ENCODE results near the gene MYH14. TPM values are rescaled to one million over a fixed set of nuclear protein-coding genes. Genes with fewer than 3 reads are reported as not detected.

The MYH14 gene
- total and polyA plus RNA-seq, 2 experiments from 2014 or later = 1.8 to 3.0 TPM

GRCh38 chr19:50281491-50281890 lies 78.1 kb downstream of the MYH14 start:
- Histone ChIP-seq H3K4me1 (ENCODE audit: low read depth) (no peaks in the 10 kb centered on the region), H3K9me3 (ENCODE audit: low read depth) (no peaks in the 10 kb centered on the region), H3K27me3 (no peaks in the 10 kb centered on the region), H3K36me3 (no peaks in the 10 kb centered on the region), H3K27ac (no peak overlapping the region), H3K4me3 (no peak overlapping the region)
- DNase-seq (ENCODE audit: low read depth in 1 of 2, low spot score in 1 of 2) = no peak
- TF ChIP-seq CTCF (IDR thresholded peaks at IDR 0.05; ENCODE audit: low read depth, low read length) = no peak

- no peaks in the 10 kb centered on the region for H3K4me1 ChIP-seq (ENCODE audit: low read depth)
- no peak for TF ChIP-seq CTCF (IDR thresholded peaks at IDR 0.05; ENCODE audit: low read depth, low read length)
- H3K27ac ChIP-seq = no peak overlapping the region
- no peaks in the 10 kb centered on the region for H3K27me3 ChIP-seq
- no peak for DNase-seq (ENCODE audit: low read depth in 1 of 2, low spot score in 1 of 2)
- H3K4me3 ChIP-seq = no peak overlapping the region
- H3K9me3 ChIP-seq (ENCODE audit: low read depth) = no peaks in the 10 kb centered on the region
- H3K36me3 ChIP-seq = no peaks in the 10 kb centered on the region
Measured at GRCh38 chr19:50285833-50286232, 82.4 kb downstream of the MYH14 start.

DNA sequence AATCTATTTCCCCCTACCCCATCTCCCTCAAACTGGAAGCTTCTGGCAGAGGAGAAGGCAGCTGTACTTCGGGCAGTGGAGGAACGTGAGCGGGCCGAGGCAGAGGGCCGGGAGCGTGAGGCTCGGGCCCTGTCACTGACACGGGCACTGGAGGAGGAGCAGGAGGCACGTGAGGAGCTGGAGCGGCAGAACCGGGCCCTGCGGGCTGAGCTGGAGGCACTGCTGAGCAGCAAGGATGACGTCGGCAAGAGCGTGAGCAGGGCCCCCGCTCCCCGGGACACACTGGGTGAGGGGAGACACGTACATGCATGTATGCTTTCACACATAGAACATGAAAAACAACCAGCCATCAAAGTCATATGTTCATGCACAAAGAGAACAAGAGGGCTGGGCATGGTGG lies 83.0 kb downstream of the MYH14 start:
- H3K4me3 ChIP-seq = no peak overlapping the region
- no peaks in the 10 kb centered on the region for H3K9me3 ChIP-seq (ENCODE audit: low read depth)
- H3K27ac ChIP-seq = no peak overlapping the region
- H3K36me3 ChIP-seq = no peaks in the 10 kb centered on the region
- no peaks in the 10 kb centered on the region for H3K4me1 ChIP-seq (ENCODE audit: low read depth)
- no peak for DNase-seq (ENCODE audit: low read depth in 1 of 2, low spot score in 1 of 2)
- no peak for TF ChIP-seq CTCF (IDR thresholded peaks at IDR 0.05; ENCODE audit: low read depth, low read length)
- H3K27me3 ChIP-seq = no peaks in the 10 kb centered on the region

GRCh38 chr19:50287331-50287730 lies 83.9 kb downstream of the MYH14 start:
- Histone ChIP-seq H3K27ac (no peak overlapping the region), H3K4me1 (ENCODE audit: low read depth) (no peaks in the 10 kb centered on the region), H3K36me3 (no peaks in the 10 kb centered on the region), H3K9me3 (ENCODE audit: low read depth) (no peaks in the 10 kb centered on the region), H3K4me3 (no peak overlapping the region), H3K27me3 (no peaks in the 10 kb centered on the region)
- DNase-seq (ENCODE audit: low read depth in 1 of 2, low spot score in 1 of 2) = no peak
- no peak for TF ChIP-seq CTCF (IDR thresholded peaks at IDR 0.05; ENCODE audit: low read depth, low read length)

- TF ChIP-seq CTCF (IDR thresholded peaks at IDR 0.05; ENCODE audit: low read depth, low read length) = no peak
- Histone ChIP-seq H3K4me1 (ENCODE audit: low read depth) (no peaks in the 10 kb centered on the region), H3K27ac (no peak overlapping the region), H3K9me3 (ENCODE audit: low read depth) (no peaks in the 10 kb centered on the region), H3K27me3 (no peaks in the 10 kb centered on the region), H3K4me3 (no peak overlapping the region), H3K36me3 (no peaks in the 10 kb centered on the region)
- no peak for DNase-seq (ENCODE audit: low read depth in 1 of 2, low spot score in 1 of 2)
Measured at GRCh38 chr19:50288954-50289353, 85.5 kb downstream of the MYH14 start.

GRCh38 chr19:50290011-50290410 lies 86.6 kb downstream of the MYH14 start:
- Histone ChIP-seq H3K9me3 (ENCODE audit: low read depth) (no peaks in the 10 kb centered on the region), H3K27ac (no peak overlapping the region), H3K4me1 (ENCODE audit: low read depth) (no peaks in the 10 kb centered on the region), H3K27me3 (no peaks in the 10 kb centered on the region), H3K36me3 (no peaks in the 10 kb centered on the region), H3K4me3 (no peak overlapping the region)
- no peak for TF ChIP-seq CTCF (IDR thresholded peaks at IDR 0.05; ENCODE audit: low read depth, low read length)
- no peak for DNase-seq (ENCODE audit: low read depth in 1 of 2, low spot score in 1 of 2)

All from cardiac muscle cell (in vitro differentiated cells and primary cell).